Measurements from ENCODE around the gene CMIP. TPM values are rescaled to one million over a fixed set of nuclear protein-coding genes. Genes with fewer than 3 reads are reported as not detected.
A peak's percentile ranks its signal among the peaks of the same experiment; 100 is the strongest.
"Not testable (repeated sequence)": the region's sequence is repeated elsewhere in the genome, so short reads cannot be mapped to it uniquely, and the experiment has no call there.

Gene CMIP
- total RNA-seq, result 18.8 TPM

GRCh38 chr16:81444448-81445121 is at the start of gene CMIP:
TSS of gene CMIP (plus strand) at chr16:81444808.
- FAIRE-seq (no peak), DNase-seq (ENCODE audit: low spot score in 2 of 2) (peak; percentile 96 to 97)

- DNase-seq (ENCODE audit: low spot score in 2 of 2) (no peak), FAIRE-seq (no peak)
These were observed 49.5 kb upstream of the CMIP start for GRCh38 chr16:81394966-81395655.

GRCh38 chr16:81397058-81397878 is 47.3 kb upstream of the CMIP start:
- DNase-seq (ENCODE audit: low spot score in 2 of 2), result no peak
- no peak for FAIRE-seq

GRCh38 chr16:81397879-81398520 is 46.6 kb upstream of the CMIP start:
- no peak for FAIRE-seq

GRCh38 chr16:81399909-81400308 is 44.7 kb upstream of the CMIP start:
- FAIRE-seq (no peak), DNase-seq (ENCODE audit: low spot score in 2 of 2) (no peak)

More at GRCh38 chr16:81397879-81398520, 46.6 kb upstream of the CMIP start:
- no peak for DNase-seq (ENCODE audit: low spot score in 2 of 2)

GRCh38 chr16:81401035-81401950 is 43.3 kb upstream of the CMIP start:
- DNase-seq (ENCODE audit: low spot score in 2 of 2) (no peak), FAIRE-seq (no peak)

- FAIRE-seq (no peak), DNase-seq (ENCODE audit: low spot score in 2 of 2) (no peak)
These were observed 41.4 kb upstream of the CMIP start for GRCh38 chr16:81403208-81403600.

- DNase-seq (ENCODE audit: low spot score in 2 of 2), result peak; percentile 67 to 87
- no peak for FAIRE-seq
These were observed 40.8 kb upstream of the CMIP start for GRCh38 chr16:81403601-81404391.

GRCh38 chr16:81405002-81405401 is 39.6 kb upstream of the CMIP start:
- not testable (repeated sequence) for DNase-seq (ENCODE audit: low spot score in 2 of 2); FAIRE-seq

- FAIRE-seq, result no peak
These were observed 38.9 kb upstream of the CMIP start for GRCh38 chr16:81405702-81406113.

GRCh38 chr16:81408409-81408950 is 36.1 kb upstream of the CMIP start:
- FAIRE-seq (no peak), DNase-seq (ENCODE audit: low spot score in 2 of 2) (no peak)

More at GRCh38 chr16:81405702-81406113, 38.9 kb upstream of the CMIP start:
- DNase-seq (ENCODE audit: low spot score in 2 of 2), result no peak

GRCh38 chr16:81409016-81409556 is 35.5 kb upstream of the CMIP start:
- DNase-seq (ENCODE audit: low spot score in 2 of 2), result no peak
- FAIRE-seq, result no peak

GRCh38 chr16:81410643-81411293 is 33.8 kb upstream of the CMIP start:
- no peak for FAIRE-seq

GRCh38 chr16:81413245-81413990 is 31.2 kb upstream of the CMIP start:
- FAIRE-seq, result no peak

More at GRCh38 chr16:81410643-81411293, 33.8 kb upstream of the CMIP start:
- no peak for DNase-seq (ENCODE audit: low spot score in 2 of 2)

GRCh38 chr16:81415751-81416150 is 28.9 kb upstream of the CMIP start:
- DNase-seq (ENCODE audit: low spot score in 2 of 2) (no peak), FAIRE-seq (no peak)

More at GRCh38 chr16:81413245-81413990, 31.2 kb upstream of the CMIP start:
- no peak for DNase-seq (ENCODE audit: low spot score in 2 of 2)

GRCh38 chr16:81416749-81417148 is 27.9 kb upstream of the CMIP start:
- FAIRE-seq (no peak), DNase-seq (ENCODE audit: low spot score in 2 of 2) (no peak)

GRCh38 chr16:81417210-81417609 is 27.4 kb upstream of the CMIP start:
- FAIRE-seq (no peak), DNase-seq (ENCODE audit: low spot score in 2 of 2) (no peak)
